KMS-11 (cell line): Measurements from ENCODE around the gene PPP1R3G.

Experiments used
- H2AFZ ChIP-seq: fragments of 200-600 bp; sonication (generic); 2 replicates; pipeline ENCODE4 v1.6.1; 2016; ENCODE audit warnings: antibody characterized with exemption, mixed run types, low read depth
- H3K27ac ChIP-seq: fragments of 200-600 bp; sonication (generic); 2 replicates; pipeline ENCODE4 v1.6.1; 2016; ENCODE audit warnings: mild to moderate bottlenecking, mixed run types
- H3K27me3 ChIP-seq: fragments of 200-600 bp; sonication (generic); 2 replicates; pipeline ENCODE4 v1.6.1; 2017; ENCODE audit warnings: mild to moderate bottlenecking, low read depth, mixed run types, moderate library complexity; ENCODE audit not compliant: insufficient read depth
- H3K36me3 ChIP-seq: fragments of 200-600 bp; sonication (generic); 2 replicates; pipeline ENCODE4 v1.6.1; 2017; ENCODE audit warnings: mild to moderate bottlenecking, mixed run types; ENCODE audit not compliant: insufficient read depth
- H3K4me1 ChIP-seq: fragments of 200-600 bp; sonication (generic); 2 replicates; pipeline ENCODE4 v1.6.1; 2016; ENCODE audit warnings: mild to moderate bottlenecking, low read depth, mixed run types; ENCODE audit not compliant: poor library complexity, severe bottlenecking
- H3K4me2 ChIP-seq: fragments of 200-600 bp; sonication (generic); 2 replicates; pipeline ENCODE4 v1.7.0; 2016; ENCODE audit warnings: mild to moderate bottlenecking, mixed run types
- H3K4me3 ChIP-seq: fragments of 200-600 bp; sonication (generic); IDR thresholded peaks from 2 replicates; pipeline ENCODE4 v1.6.1; 2017; ENCODE audit warnings: low read depth, low read length, mixed read lengths; ENCODE audit not compliant: insufficient read depth
- H3K79me2 ChIP-seq: fragments of 200-600 bp; sonication (generic); 2 replicates; pipeline ENCODE4 v1.6.1; 2016; ENCODE audit warnings: low read depth, mixed run types; ENCODE audit not compliant: insufficient read depth
- H3K9ac ChIP-seq: fragments of 200-600 bp; sonication (generic); 2 replicates; pipeline ENCODE4 v1.6.1; 2016; ENCODE audit warnings: mild to moderate bottlenecking, mixed run types
- H4K20me1 ChIP-seq: fragments of 200-600 bp; sonication (generic); 2 replicates; pipeline ENCODE4 v1.6.1; 2016; ENCODE audit warnings: mild to moderate bottlenecking, mixed run types; ENCODE audit not compliant: insufficient read depth
- TF ChIP-seq, protein P1 (sequence below): fragments of 200-600 bp; sonication (generic); conservative IDR thresholded peaks from 2 replicates; pipeline ENCODE4 v1.6.1; 2017; ENCODE audit warnings: low read depth, mild to moderate bottlenecking, antibody characterized with exemption, low read length, moderate library complexity, mixed read lengths

PPP1R3G gene

DNA sequence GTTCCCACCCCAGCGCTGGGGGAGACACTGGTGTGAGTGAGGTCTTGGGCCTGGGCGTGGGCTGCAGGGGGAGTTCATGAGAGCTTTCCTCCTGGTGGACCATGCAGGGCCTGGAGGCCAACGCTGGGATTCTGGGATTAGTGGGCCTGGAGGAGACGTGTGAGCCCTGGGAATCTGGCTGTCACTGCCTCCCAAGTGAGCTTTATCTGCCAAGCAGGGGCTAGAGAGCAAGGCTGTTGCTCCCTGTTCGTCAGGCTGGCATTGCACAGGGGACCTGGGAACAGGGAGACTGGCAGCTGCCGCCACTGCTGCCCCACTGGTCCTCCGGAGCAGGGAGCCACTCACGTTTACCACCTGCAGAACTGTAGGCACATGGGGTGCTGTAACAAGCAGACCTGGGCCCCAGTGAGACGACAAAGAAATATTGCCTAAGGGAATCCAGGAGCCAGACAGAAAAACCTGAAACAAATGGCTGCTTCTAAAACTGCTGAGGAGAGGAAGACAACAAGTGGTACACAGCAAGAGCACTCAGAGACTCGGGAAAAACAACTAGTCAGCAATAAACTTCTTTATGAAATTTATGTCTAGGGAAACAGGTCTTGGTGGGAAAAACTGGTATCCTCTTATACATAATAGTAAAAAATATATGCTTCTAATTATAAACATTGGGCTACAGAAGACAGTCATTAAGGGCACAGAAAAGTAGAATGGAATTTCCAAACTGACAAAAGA lies 45.2 kb downstream of the PPP1R3G start:
- TF ChIP-seq, protein P1, sequence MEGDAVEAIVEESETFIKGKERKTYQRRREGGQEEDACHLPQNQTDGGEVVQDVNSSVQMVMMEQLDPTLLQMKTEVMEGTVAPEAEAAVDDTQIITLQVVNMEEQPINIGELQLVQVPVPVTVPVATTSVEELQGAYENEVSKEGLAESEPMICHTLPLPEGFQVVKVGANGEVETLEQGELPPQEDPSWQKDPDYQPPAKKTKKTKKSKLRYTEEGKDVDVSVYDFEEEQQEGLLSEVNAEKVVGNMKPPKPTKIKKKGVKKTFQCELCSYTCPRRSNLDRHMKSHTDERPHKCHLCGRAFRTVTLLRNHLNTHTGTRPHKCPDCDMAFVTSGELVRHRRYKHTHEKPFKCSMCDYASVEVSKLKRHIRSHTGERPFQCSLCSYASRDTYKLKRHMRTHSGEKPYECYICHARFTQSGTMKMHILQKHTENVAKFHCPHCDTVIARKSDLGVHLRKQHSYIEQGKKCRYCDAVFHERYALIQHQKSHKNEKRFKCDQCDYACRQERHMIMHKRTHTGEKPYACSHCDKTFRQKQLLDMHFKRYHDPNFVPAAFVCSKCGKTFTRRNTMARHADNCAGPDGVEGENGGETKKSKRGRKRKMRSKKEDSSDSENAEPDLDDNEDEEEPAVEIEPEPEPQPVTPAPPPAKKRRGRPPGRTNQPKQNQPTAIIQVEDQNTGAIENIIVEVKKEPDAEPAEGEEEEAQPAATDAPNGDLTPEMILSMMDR = no peak
- Histone ChIP-seq H3K79me2 (no peaks in the 10 kb centered on the region), H3K9ac (no peak overlapping the region), H3K27me3 (no peaks in the 10 kb centered on the region), H3K4me2 (no peak overlapping the region), H2AFZ (no peak overlapping the region), H3K36me3 (no peaks in the 10 kb centered on the region), H3K4me1 (no peaks in the 10 kb centered on the region), H4K20me1 (no peaks in the 10 kb centered on the region), H3K4me3 (no peak overlapping the region), H3K27ac (no peak overlapping the region)

DNA sequence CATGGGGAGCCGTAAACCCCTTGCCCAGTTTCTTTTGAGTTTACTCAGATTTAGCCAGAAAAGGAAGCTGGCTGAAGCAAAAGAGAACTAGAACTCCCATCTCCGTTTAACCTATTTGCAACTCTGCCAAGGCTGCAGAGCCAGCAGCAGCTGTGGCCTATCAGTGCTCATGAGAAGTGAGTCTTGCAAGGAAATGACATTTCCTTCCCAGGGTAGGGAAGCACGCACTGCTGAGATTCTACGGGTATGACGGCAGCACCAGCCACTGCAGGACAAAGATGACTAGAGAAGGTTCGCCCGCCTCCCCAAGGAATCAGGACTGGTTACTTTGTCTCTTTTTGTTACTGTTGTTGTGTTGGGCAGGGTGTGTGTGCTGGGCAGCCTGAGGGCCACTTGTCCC lies 47.6 kb downstream of the PPP1R3G start:
- Histone ChIP-seq H3K27me3 (no peaks in the 10 kb centered on the region), H3K4me3 (no peak overlapping the region), H4K20me1 (no peaks in the 10 kb centered on the region), H3K9ac (no peak overlapping the region), H3K27ac (no peak overlapping the region), H2AFZ (no peak overlapping the region), H3K4me1 (no peaks in the 10 kb centered on the region), H3K79me2 (no peaks in the 10 kb centered on the region), H3K36me3 (no peaks in the 10 kb centered on the region), H3K4me2 (no peak overlapping the region)
- TF ChIP-seq, protein P1 = no peak

DNA sequence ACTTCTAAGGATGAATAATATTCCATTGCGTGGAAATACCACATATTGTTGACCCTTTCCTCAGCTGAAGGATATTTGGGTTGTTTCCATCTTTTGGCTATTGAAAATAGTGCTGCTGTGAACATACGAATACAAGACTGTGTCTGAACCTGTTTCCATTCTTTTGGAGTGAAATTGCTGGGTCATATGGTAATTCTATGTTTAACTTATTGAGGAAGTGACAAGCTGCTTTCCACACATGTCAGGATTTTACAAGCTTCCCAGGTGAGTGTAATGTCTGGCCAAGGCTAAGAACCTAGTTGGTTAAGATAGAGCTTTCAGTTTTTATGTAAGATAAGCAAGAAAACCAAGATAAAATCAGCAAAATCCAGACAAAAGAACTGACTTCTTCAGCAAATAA lies 48.8 kb downstream of the PPP1R3G start:
- Histone ChIP-seq H3K4me3 (no peak overlapping the region), H3K36me3 (no peaks in the 10 kb centered on the region), H3K9ac (no peak overlapping the region), H3K27me3 (no peaks in the 10 kb centered on the region), H3K4me1 (no peaks in the 10 kb centered on the region), H3K79me2 (no peaks in the 10 kb centered on the region), H4K20me1 (no peaks in the 10 kb centered on the region), H3K27ac (no peak overlapping the region), H2AFZ (no peak overlapping the region), H3K4me2 (no peak overlapping the region)
- TF ChIP-seq, protein P1 = no peak

DNA sequence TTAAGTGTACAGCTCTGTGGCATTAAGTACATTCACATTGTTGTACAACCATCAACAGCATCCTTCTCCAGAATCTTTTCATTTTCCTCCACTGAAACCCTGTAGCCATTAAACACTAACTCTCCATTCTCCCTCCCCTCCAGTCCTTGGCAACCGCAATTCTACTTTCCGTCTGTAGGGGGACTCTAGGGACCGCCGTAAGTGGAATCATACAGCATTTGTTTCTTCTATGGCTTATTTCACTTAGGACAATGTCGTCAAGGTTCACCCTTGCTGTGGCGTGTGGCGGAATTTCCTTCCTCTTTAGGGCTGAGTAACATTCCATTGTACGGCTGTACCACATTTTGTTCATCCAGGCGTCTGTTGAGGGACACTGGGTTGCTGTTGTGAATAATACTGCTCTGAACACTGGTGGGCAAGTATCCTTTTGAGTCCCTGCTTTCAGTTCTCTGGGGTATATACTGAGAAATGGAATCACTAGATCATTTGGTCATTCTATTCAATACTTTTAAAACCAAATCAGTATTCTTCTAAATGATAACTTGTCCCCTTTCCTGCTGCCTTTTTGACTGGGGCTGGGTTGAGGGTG lies 50.7 kb downstream of the PPP1R3G start:
- TF ChIP-seq, protein P1 = peak; percentile 90
- Histone ChIP-seq H3K4me3 (no peak overlapping the region), H3K27me3 (no peaks in the 10 kb centered on the region), H4K20me1 (no peaks in the 10 kb centered on the region), H3K4me1 (no peaks in the 10 kb centered on the region), H3K9ac (no peak overlapping the region), H3K4me2 (no peak overlapping the region), H3K36me3 (no peaks in the 10 kb centered on the region), H3K27ac (no peak overlapping the region), H3K79me2 (no peaks in the 10 kb centered on the region), H2AFZ (no peak overlapping the region)
